ENCODE data around the gene DEPDC7.
"Not testable (repeated sequence)": the region's sequence is repeated elsewhere in the genome, so short reads cannot be mapped to it uniquely, and the experiment has no call there.

The DEPDC7 gene

DNA sequence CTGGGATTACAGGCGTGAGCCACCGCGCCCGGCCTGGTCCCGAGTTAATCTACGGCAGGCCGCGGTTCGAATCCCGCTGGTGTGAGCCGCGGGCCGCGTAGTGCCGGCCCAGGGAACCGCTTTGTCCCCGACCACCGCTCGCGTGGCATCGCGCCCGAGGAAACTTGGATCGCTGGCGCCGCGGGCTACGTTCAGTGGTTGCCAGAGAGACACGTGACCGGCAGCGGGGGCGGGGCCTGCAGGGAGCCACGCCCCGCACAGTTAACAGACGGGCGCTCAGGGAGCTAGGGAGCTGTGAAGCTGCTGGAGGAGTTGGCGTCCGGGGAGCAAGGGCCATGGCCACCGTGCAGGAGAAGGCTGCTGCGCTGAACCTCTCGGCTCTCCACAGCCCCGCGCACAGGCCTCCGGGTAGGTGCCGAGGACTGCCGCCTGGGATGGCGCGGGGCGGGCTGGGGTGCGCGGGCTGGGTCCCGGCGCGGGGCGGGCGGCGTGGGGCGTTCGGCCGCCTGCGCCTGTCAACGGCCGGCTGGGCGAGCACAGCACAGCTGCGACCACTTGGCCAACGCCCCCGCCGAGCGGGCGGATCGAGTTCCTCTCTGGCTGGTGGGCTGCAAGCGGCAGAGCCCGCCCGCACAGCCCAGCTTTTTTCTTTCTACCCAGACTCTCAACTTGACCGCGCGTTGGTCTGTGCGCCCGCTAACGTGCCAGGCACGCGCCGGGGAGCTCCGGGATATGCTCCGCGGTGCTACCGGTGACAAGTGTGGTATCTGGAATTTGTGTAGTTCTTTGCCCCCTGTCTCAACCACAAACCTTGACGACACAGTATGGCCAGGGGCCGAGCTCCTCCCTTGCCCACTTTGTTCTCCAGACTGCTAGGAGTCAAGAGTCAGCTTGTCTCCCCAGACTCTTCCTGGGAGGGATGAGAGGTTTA is at the start of gene DEPDC7:
TSS of gene DEPDC7 (plus strand) at position 258 of the 931 bp plus-strand sequence. CDS start at position 336, 78 bp downstream.
- FAIRE-seq = no peak

DNA sequence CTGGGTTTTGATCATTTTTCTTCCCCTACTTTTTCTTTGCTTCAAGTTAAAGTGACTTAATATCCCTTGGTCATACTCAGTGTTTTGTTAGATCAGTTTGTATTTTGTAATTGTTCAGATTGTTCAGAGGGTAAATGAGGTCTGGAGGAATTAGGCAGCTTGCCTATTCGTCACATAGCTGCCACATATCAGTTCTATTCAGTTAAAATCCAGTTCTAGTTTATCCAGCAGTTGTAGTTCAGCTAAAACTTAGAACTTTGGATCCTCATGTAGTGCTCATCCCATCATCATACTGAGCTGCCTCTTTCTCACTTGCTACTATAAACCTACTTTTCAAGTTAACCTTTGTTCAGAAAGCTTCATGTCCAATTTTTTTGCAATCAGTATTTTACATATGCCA is 47.1 kb upstream of the DEPDC7 start:
- no peak for FAIRE-seq

DNA sequence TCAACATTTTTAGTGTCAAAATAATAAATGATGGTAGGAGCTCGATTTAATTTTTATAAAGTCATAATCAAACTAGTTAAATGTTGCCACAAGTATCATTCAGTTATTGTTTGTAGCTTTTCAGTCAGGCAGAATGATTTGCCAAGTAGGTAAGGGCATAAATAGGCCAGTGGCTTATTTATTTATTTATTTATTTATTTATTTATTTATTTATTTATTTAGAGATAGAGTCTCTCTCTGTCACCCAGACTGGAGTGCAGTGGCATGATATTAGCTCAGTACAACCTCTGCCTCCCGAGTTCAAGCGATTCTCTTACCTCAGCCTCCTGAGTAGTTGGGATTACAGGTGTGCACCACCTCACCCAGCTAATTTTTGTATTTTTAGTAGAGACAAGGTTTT is 43.4 kb upstream of the DEPDC7 start:
- not testable (repeated sequence) for FAIRE-seq

DNA sequence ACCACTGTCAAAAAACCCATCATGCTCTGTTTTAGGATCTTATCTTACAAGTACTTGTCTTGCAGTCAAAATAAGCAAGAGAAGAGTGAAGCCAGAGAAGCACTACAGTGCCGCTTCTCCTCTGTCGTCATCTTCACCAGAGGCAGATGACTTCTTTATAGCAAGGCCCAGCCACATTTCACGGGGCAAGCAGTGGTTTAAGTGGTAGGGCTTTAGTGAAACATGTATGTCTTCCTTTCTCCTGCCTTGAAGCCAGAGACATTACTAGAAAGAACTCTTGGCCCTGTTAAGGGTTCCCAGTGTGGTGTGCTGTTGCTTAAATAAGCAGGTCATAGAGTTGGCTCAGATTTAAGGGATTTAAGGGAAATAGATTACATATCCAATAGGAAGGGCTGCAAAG is 42.9 kb upstream of the DEPDC7 start:
- no peak for FAIRE-seq

DNA sequence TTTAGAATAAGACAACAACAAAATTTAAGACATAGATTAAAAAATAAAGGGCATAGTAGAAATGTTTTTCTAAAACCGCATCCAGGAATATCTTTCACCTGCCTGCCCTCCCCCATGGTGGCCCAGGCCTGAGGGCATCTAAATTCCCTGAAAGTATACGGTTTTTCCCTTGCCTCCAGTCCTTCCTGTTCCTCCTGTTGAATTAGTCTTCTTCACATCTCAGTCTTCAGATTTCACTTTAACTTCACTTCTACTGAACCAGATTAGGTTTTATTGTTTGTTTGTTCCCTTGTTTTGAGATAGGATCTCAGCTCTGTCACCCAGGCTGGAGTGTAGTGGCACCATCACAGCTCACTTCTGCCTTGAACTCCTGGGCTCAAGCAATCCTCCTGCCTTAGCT is 33.1 kb upstream of the DEPDC7 start:
- FAIRE-seq = no peak

DNA sequence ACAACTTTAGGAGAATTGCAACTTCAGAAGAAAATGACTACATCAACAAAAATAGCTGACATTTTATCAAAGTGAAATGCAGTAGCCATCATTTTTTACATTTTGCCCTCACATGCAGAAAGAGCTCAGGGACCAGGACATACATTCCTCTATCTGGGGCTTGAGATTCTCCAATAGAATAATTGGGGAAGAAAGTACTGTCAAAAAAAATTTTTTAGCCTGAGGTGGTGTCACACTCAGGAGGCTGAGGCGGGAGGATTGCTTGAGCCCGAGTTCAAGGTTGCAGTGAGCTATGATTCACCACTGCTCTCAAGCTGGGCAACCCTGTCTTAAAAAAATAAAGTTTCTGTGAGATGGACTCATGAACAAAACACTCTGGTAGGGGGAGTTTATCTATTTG is 32.2 kb upstream of the DEPDC7 start:
- no peak for FAIRE-seq

DNA sequence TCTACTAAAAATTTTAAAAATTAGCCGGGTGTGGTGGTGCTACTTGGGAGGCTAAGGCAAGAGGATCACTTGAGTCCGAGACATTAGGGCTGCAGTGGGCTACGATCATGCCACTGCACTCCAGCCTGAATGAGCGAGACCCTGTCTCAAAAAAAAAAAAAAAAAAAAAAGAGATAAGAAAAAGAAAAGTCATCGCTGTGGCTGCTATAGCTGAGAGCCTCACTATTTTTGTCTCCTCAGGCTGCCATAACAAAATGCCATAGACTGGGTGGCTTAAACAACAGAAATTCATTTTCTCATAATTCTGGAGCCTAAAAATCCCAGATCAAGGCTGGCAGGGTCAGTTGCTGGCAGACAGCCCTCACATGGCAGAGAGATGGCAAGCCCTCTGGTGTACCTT is 30.1 kb upstream of the DEPDC7 start:
- FAIRE-seq = no peak

DNA sequence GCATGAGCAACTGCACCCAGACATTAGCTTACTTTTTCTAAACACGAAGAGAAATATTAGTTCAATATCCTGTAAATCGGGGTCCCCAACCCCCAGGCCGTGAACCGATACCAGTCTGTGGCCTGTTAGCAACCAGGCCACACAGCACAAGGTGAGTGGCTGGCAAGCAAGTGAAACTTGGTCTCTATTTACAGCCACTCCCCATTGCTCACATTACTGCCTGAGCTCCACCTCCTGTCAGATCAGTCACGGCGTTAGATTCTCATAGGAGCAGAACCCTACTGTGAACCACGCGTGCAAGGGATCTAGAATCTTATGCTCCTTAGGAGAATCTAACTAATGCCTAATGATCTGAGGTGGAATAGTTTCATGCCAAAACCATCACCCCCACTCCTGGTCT is 27.8 kb upstream of the DEPDC7 start:
- no peak for FAIRE-seq

DNA sequence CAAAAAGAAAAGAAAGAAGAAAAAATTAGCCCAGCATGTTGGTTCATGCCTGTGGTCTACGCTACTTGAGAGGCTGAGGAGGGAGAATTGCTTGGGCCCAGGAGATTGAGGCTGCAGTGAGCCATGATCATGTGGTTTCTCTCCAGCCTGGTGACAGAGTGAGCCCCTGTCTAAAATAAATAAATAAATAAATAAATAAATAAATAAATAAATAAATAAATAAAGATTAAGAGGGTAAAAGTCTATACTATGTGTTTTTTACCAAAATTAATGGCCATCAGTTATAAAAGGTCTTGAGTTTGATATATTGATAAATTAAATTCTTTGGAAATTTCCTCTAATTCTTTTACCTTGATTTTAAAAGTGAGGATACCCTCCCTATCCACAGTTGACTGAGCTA is 25.2 kb upstream of the DEPDC7 start:
- FAIRE-seq = no peak

DNA sequence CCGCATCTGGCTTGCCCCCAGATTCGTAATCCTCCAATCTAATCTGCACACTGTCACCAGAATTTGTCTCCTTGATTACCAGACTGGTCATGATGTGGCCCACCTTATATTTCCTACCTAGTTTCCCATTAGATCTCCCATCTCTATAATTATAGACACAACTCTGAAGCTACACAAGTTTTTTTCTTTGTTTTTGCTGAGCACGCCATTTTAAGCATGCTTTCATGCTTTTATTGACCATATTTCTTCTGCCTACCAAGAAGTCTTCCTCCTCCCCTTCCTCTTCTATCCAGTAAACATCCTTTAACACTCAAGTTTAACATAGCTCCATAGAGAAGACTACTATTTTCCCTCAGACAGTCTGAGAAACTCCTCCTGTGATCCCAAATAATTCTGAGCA is 24.3 kb upstream of the DEPDC7 start:
- no peak for FAIRE-seq

DNA sequence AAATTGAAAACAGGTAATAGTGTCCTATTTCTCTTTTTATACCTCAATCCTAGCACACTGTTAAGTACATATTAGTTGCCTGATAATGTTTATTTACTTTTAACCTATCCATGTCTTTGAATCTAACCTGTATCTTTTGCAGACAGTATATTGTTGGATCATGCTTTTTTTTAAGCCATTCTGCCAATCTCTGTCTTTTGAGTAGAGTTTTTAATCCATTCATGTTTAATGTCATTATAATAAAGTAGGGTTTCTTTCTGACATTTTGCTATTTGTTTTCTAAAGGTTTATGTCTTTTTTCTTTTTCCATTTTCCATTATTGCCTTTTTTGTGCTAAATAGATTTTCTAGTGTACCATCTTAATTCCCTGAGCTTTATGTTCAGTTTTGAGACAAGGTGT is 23.8 kb upstream of the DEPDC7 start:
- no peak for FAIRE-seq

DNA sequence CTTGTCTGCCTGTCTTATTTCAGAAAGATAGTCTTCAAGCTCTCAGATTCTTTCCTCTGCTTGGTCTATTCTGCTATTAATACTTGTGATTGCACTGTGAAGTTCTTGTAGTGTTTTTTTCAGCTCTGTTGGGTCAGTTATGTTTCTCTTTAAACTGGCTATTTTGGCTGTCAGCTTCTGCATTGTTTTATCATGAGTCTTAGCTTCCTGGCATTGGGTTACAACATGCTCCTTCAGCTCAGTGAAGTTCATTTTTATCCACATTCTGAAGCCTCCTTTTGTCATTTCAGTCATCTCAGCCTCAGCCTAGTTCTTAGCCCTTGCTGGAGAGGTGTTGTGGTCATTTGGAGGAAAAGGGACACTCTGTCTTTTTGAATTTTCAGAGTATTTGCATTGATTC is 15.5 kb upstream of the DEPDC7 start:
- FAIRE-seq = no peak

DNA sequence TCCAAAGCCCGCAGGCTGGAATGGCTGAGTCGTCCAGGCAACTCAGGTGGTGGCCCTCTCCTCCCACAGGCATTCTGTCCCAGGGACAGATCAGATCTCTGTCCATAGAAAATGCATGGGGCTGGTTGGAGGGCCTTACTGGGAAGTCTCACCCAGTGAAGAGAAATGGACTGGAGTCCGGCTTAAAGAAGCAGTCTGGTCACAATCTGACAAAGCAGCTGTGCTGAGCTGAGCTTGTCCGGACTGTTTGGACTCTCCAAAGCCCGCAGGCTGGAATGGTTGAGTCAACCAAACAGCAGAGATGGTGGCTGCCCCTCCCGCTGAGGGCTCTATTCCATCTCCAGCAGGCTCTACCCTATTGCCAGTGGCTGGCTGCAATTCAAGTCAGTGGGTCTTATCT is 14.4 kb upstream of the DEPDC7 start:
- FAIRE-seq = no peak

DNA sequence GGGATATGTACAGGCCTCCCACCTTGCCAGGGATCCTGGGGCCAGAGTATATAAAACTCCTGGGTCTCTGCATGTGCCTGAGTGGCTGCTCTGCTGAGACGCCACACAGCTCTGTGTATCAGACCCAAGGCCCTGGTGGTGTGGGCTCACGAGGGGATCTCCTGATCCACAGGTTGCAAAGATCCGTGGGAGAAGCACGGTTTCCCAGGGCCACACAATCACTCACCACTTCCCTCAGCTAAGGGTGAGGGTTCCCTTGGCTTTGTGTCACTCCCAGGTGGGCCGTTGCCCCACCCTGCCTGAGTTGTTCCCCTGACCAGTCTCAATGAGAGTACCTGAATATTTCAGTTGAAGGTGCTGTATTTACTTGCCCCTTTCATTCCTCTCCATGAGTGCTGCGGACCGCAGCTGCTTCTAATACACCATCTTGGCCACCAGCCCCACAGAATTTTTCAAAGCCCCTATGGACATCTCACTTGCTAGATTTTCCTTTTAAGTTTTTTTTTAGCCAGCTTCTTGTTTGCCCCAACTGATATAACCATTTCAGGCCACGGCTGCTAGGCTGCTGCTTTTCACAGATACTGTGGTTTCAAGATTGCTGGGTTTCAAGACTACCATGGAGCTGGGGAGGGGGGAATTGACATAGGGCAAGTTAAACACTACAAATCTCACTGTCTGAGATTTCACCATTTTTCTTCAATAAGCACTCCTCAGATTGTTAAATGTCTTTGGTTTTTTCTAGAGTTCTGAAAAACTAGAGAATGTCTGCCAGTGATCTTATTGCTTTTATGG is 13.7 kb upstream of the DEPDC7 start:
- FAIRE-seq = no peak

DNA sequence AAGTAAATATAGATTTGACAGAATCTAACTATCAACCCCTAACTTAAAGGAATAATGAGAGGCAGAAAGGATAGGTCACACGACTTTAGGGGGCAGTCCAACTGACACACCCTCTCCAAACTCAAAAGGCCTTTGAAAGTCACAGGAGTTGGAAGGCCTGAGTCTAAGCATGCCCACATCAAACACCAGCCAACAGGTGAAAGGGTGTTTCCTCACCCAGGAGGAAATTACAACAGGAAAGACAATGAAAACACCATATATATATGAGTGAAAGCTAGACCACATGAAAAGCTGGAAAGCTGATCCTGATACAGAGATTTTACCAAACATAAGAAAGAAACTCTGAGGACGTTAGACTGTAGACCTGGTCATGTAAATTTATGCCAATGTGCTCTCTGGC is 10.5 kb upstream of the DEPDC7 start:
- FAIRE-seq = no peak

DNA sequence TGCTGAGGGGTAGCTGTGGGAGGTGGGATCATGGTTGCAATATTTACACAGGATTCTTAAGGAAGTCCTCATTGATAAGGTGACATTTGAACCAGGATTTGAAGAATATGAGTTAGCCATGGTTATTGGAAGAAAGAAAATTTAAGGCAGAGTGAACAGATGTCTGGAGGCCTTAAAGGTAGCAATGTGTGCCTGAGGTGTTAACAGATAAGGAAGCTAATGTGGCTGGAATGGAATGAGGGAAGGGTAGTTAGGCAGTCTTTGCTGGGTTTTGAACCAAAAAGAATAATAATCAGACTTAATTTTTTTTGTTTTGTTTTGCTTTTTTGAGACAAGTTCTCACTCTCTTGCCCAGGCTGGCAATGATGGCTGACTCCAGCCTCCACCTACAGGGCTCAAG is 9.7 kb upstream of the DEPDC7 start:
- FAIRE-seq = no peak

DNA sequence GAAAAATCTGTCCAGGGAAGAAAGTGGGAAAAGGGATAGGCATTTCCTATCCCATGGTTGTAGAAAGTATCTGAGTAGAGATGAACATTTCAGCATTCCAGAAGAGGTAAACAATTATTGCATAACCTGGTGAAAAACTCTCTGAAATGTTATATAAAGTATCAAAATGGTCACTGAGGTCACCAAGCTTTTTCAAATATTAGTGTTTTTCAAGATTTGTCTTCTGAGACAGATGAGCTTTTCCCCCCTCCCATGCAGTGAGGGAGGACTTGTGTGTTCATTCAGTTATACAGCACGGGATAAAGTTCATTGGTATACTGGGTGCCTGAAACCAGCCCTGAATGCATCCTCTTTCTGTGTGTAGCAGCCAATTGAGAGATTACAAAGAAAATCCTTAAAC is 1.9 kb upstream of the DEPDC7 start:
- FAIRE-seq = no peak

DNA sequence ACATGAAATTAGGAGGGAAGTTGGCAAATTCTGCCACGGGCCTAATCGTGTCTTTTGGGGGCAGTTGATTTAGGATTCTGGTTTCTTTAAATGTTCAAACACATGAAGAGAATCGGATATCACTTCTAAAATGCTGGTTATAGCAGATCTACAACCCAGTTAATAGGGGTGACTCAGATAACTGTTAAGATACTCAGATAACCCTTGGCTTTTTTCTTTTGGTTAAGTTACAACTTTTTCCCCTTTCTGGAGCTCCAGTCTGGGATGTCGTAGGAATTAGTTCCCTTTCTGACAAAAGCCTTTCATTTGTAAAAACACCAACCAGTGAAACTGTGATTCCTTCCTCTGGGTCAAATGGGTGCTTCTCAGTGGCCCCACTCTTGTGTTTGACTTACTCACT is 976 bp downstream of the DEPDC7 start:
- no peak for FAIRE-seq

DNA sequence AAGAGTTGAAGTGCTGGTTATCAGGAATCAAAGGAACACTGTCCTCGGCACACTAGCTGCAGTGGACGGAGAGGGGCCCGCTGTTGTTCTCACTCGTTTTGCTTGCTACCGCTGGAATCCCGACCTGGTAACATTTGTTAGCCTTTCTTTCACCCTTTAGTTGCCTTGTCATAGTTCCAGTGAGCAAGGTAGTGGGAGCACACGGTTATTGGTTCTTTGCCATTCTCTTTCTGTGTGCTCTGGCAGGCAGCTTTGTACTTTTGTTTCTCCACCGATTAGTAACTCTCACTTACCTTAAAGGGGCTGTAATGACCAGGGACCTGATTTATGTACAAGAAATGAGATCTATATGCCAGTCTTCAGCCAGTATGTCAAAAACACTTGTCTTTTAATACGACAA is 1.8 kb downstream of the DEPDC7 start:
- FAIRE-seq = no peak

DNA sequence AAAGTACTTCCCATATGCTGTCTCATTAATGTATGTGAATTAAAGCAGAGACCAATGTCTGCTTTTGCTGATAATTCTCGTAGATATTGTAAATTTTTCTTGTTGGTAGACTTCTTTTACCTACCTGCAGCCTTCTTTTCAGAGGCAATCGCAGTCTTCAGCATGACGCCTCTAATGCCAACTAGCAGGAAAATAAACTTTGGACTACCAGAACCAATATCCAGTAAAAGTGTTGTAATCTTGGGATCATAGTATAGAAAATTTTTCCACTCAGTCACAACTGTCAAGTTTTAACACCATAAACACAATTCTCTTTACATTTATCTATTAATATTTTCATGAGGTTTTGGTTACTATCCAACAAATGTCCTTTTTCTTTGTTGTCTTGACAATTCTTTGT is 2.3 kb downstream of the DEPDC7 start:
- no peak for FAIRE-seq

DNA sequence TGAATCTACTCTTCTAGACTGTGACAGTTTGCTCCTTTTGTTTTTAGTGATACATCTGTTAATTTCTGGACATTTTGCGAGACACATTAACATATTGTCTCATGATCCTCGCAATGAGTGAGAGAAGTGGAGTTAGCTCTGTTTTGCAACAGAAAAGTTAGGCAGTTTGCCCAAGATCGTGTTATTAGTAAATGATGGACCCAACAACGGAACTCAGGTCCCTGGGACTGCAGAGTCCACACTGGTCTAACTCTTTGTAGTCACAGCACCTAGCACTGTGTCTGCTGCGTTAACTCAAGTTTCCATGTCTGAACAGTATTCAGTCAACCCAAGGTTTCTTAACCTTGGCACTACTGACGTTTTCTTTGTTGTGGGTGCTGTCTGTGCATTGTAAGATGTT is 3.2 kb downstream of the DEPDC7 start:
- no peak for FAIRE-seq

DNA sequence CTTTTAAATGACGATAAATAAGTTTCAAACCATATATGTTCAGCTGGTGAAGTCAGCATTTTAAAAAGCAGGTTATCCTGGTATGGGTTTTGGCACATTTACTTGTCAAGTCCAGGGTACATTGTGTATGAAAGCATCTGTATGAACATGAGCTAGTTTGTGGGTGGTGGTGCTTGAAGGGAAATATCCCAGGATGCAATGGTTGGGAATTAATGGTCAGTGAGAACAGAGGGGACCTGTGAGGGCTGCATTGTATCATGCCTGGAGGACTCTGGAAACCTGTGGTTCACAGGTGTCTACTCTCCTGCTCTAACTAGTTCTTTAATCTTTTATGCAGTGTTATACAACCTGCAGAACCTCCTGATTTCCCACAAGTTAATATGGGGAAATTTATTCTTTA is 5.8 kb downstream of the DEPDC7 start:
- no peak for FAIRE-seq

DNA sequence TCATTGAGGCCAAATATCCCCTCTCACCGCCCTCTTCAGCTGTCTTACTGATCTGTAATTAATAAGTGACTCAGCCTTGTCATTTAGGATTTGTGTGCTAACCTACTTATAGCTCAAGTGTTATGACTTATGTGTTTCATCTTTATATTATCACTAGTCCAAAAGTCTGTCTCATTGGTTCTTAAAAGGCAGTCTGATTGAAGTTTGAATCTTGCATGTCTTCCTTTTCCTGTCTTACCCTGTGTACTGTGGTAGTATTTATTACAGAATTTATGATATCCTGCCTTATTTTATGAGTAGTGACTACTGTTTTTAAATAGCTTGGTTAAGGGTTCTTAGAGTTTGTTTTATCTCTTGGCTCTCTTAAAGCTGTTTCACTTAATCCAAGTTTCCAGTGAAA is 6.3 kb downstream of the DEPDC7 start:
- FAIRE-seq = no peak

DNA sequence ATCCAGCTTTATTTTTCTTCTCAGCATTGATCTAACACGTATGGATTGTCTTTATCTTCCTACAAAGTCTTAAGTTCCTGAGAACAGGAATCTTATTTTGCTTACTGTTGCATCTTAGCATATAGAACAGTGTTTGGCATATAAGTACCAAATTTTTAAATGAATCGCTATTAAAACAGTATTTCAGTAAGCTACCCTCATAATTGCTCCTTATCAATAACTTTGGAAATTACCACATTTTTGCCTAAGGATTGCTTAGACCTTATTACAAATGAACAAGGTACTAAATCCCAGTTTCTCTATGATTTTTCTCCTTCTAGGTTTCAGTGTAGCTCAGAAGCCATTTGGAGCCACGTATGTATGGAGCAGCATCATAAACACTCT is 9.7 kb downstream of the DEPDC7 start:
- no peak for FAIRE-seq

All from endometrium (tissue), 2 donors.